Daoy (cell line): ENCODE measurements around the gene HMGA1. TPM values are rescaled to one million over a fixed set of nuclear protein-coding genes. Genes with fewer than 3 reads are reported as not detected.
"Not testable (repeated sequence)": the region's sequence is repeated elsewhere in the genome, so short reads cannot be mapped to it uniquely, and the experiment has no call there.

Experiments used
- DNase-seq: peaks from one replicate; pipeline ENCODE4 v3.0.0-alpha.2; 2015; ENCODE audit warnings: low read depth
- total RNA-seq: library from RNA; depleted of rRNA; stranded (reverse); fragments of >200 nt; shearing (Covaris generic); gene quantifications from 2 replicates; pipeline ENCODE4 v1.2.3, GENCODE V29; 2014

HMGA1 gene
- total RNA-seq, 1 experiment from 2014 or later, result 489 TPM

DNA sequence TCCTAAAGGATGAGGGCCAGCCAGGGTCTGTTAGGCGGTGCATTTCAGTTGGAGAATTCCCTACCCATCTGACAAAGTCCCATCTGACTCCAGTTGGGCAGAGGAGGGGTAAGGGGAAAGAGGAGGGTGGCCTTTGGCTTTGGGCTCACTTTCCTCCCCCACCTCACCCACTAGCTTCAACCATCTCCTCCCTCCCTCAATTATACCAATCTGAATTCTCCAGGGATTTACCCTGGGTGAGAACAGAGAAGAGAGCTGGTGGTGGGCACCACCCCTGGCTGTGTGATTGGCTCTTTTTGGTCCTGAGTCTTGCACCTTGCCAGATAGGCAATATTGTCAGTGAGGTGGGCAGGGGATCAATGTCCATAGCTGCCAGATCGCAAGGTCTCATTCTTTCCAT is 3.2 kb downstream of the HMGA1 start:
- DNase-seq, result no peak

DNA sequence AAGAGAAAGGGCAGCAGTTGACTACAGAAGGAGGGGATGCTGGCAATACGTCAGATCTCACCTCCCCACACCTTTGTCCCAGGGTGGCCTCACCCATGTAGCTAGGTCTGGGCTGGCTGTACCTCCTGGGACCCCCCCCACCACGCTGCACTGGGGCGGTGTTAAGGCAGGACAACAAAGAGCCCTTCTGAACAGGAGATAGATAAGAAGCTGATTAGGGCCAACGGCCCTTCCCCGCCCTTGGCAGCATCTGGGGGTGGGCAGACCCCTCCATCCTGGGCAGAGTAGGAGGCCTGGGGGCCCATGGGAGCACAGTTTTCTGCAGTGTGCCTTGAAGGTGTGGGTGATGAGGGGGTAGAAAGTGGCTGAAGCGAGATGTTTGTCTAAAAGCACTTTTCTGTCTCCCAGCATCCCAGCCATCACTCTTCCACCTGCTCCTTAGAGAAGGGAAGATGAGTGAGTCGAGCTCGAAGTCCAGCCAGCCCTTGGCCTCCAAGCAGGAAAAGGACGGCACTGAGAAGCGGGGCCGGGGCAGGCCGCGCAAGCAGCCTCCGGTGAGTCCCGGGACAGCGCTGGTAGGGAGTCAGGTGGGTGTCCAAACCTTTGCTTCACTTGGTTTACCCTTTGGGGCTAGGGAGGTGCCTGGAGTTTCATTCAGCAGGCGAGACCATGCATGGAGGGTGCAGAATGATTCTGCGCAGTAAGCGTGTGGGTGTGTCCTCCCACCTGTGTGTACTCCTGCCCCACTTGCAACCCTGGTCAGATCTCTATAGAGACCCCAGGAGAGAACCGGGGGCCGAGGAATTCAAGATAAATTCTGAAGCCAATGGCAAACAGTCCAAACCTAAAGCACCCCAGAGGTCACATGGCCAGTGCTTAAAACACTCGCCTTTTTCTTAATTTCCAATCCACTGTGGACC is 3.9 kb downstream of the HMGA1 start:
- no peak for DNase-seq

DNA sequence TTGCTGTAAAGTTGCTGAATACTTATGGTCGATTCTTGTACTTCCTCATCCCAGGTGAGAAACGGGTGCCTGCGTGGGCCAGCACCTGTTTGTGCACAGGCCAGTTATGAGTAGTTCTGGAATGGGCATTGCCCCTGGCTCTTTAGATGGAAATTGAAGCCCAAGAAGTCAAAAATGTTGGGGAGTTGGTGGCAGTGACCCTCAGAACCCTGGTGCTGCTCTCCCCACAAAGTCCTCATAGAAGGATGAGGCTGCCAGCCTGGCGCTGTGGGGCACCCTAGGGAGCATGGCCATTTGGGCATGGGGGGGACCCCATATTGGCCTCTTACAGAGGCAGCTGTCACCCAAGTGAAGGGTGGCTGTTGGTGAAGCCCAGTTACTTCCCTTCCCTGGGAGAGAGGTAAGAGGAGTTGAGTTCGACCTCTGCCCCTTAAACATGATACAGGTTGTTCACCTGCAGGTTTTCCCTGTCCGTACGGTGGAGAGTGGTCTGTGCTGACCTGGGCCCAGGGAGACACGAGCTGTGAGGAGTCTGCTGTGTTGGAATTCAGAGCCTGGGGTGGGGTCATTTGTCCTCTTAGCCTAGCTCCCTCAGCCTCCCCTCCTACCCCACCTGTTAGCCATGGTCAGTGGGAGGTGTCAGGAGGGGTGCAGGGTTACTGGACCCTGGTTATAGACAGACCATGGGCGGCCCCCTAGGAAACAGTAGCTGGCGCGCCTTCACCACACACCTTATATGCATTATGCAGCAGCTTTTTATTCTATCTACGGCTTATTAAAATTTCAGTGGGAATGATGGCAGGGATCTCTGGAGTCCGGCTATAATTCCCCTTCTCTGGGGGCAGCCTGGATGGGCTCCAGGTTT is 4.9 kb downstream of the HMGA1 start:
- no peak for DNase-seq

DNA sequence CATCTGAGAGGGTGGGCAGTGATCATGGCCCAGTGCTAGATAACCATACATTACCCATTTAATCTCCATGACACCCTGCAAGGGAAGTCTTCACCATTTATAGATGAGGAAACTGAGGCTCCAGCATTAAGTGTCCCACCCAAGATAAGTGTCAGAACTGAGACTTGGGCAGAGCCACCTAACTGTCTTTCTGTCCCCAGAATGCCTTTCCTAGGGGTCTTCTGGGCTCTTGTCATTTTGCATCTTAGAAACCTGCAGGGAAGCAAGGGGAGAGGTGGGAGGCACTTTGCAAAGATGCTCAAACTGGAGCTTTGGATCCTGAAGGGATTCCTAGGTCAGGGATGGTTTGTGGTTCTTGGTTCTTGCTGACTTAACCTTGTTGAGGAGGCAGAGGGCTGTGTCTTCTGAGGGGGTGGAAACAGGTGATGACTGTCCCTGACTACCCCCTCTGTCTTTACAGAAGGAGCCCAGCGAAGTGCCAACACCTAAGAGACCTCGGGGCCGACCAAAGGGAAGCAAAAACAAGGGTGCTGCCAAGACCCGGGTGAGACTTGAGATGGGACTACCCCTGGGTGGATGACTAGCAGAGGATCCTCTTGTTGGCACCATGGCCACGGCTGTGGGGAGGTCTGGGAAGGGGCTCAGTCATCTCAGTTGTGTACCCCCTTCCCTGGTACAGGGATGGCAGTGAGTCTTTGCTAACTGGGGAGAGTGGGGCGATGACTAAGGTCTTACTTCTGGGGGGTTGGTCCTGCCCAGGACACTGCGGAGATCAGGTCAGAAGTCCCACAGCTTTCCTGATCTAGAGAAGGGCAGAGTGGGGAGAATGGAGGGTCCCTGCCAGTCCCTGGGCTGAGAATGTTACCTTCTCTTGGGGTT is 5.8 kb downstream of the HMGA1 start:
- DNase-seq, result peak; percentile 63

DNA sequence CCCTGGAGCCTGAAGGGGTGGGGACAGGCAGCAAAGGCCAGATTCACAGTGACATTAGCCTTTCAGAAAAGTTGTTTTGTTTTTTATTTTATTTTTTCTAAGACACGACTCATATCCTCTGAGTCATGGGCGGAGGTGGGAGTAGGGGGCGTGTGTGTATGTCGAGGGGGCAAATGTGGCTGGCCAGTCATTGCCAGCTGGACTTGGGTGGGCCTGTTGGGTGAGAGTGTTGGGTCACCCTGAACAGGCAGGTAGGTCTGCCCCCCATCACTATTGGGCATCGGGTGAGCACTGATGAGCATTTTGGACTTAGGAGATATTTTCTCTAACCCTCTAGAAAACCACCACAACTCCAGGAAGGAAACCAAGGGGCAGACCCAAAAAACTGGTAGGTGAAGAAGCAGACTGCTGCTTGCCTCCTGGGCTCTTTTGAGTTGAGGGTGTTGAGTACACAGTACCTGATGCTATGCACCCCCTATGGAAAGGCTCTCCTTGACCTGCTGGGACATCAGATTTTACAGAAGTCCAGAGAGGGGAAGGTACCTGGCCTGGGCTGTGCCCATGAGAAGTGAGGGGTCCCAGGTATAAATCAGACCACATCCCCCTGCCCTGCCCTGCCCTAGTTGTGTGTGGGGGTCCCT is 6.6 kb downstream of the HMGA1 start:
- DNase-seq, result peak; percentile 88

DNA sequence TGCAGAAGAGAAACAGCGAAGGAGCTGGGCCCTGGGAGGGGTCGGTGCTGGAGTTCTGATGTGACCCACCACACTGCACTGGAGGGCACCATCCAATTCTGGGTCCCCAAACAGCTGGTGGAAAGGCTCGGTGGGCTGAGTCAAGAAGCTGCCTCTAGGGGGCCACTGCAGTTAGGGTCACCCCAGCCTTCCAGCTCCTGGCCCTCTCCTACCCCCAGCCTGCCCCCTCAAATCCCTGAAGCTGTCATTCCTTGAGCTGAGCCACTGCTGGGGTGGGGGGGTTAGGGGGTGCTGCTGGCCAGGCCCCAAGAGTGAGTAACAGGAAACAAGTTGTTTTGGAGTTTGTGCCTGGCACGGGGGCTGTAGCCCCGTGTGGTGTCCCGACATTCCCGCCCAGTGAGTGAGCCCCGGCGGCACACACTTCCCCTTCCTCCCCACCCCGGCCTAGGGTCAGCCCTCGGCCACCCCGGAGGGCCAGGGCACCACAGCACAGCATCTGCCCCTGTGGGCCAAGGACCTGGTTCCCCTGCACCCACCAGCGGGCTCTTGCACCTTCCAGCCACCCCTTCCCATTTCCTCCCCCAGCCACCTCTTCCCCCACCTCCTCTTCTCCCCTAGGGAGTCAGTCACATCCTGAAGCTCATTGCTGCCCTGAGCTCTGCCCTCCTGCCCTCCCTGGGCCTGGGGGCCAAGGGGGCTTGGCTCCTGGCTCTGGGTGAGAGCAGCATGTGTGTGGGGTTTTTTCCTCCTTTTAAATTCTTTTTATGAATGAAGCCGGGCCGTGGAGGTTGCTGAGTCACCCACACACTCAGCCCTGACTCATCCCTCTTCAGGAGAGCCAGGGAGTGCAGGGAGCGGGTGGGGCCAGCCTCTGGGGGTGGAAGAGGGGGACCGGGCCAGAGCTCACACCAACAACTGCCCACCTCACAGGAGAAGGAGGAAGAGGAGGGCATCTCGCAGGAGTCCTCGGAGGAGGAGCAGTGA is 7.5 kb downstream of the HMGA1 start:
- DNase-seq, result peak; percentile 98

DNA sequence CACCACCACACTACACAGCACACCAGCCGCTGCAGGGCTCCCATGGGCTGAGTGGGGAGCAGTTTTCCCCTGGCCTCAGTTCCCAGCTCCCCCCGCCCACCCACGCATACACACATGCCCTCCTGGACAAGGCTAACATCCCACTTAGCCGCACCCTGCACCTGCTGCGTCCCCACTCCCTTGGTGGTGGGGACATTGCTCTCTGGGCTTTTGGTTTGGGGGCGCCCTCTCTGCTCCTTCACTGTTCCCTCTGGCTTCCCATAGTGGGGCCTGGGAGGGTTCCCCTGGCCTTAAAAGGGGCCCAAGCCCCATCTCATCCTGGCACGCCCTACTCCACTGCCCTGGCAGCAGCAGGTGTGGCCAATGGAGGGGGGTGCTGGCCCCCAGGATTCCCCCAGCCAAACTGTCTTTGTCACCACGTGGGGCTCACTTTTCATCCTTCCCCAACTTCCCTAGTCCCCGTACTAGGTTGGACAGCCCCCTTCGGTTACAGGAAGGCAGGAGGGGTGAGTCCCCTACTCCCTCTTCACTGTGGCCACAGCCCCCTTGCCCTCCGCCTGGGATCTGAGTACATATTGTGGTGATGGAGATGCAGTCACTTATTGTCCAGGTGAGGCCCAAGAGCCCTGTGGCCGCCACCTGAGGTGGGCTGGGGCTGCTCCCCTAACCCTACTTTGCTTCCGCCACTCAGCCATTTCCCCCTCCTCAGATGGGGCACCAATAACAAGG is 8.5 kb downstream of the HMGA1 start:
- not testable (repeated sequence) for DNase-seq

DNA sequence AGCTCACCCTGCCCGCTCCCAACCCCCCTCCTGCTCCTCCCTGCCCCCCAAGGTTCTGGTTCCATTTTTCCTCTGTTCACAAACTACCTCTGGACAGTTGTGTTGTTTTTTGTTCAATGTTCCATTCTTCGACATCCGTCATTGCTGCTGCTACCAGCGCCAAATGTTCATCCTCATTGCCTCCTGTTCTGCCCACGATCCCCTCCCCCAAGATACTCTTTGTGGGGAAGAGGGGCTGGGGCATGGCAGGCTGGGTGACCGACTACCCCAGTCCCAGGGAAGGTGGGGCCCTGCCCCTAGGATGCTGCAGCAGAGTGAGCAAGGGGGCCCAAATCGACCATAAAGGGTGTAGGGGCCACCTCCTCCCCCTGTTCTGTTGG is 9.1 kb downstream of the HMGA1 start:
- not testable (repeated sequence) for DNase-seq

DNA sequence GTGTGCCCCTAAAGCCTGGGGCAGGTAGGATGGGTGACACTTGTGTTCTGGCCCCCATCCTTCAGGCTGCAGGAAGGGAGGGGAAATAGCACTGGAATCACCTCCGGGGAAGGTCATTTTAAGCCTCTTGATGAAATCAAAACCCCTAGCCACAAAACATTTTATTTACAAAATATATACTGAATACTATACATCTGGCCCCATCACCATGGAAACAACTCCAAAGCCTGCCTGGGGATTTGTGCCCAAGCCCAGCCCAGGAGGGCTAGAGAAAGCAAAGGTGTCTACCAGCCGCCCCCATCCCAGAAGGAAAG is 9.5 kb downstream of the HMGA1 start:
- DNase-seq, result no peak

DNA sequence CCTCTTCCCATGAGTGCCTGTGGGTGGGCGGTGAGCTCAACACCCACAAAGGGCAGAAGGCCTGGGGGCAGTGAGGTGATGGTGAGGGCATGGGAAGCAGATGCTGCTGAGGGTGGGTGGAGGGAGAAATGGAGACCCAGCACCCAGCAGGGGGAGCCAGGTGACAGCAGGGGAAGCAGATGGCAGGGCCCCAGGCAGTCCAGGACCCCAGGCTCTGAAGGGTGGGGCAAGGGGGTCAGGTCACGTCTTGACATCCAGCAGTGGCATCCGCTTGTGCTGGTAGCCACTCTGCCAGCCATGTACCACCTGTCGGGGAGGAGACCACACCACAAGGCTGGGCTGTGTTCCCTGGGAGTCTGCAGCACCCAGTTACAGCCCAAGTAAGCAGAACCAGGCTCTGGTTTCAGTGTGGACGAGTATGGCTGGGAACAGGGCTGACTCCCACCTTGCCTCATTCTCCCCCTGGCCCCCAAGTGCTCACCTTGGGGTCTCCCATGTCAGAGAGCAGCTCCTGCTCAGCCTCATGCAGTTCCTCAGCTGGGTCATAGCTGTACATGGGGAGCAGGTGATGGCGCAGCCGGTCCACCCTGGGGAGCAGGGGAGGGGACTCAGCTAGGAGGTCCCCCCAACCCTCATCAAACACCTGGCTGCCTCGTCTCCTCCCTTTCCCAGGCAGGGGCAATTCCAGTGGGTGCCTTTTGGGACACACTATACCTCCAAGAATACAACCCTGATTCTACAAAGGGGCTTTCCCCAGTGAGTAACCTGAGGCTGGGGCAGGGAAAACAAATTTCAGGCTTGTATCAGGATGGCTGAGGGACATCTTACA is 10.1 kb downstream of the HMGA1 start:
- peak; percentile 90 for DNase-seq

DNA sequence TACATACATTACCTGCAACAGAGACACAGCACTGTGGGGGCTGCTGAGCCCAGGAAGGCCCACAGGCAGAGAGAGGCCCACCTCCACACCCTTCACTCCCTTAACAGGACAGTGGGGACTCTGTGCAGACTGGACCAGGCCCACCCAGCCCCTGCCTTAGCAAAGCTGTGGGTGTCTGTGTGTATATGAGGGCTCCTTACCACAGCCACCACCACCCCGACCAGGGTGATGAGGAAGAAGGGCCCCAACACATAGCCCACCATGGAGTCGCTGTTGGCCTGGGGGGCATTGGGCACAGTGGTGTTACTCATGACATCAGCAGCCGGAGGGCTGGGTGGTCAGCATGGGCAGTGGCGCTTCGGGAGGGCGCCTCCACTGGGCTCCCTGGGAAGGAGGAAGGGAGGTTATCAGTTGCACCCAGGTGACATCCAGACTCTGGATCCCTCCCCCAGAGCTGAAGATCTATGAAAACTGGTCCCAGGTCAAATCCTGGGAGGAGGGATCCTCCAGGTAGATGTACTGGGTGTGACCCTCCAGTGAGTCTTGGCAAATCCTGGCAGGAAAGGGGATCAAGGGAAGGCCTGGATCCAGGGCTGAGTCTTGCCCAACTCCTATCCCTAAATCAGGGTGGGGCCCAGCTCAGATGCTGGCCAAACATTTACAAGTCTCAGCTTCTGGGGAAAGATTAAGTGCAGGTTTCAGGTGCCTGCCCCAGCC is 11.0 kb downstream of the HMGA1 start:
- DNase-seq, result no peak

DNA sequence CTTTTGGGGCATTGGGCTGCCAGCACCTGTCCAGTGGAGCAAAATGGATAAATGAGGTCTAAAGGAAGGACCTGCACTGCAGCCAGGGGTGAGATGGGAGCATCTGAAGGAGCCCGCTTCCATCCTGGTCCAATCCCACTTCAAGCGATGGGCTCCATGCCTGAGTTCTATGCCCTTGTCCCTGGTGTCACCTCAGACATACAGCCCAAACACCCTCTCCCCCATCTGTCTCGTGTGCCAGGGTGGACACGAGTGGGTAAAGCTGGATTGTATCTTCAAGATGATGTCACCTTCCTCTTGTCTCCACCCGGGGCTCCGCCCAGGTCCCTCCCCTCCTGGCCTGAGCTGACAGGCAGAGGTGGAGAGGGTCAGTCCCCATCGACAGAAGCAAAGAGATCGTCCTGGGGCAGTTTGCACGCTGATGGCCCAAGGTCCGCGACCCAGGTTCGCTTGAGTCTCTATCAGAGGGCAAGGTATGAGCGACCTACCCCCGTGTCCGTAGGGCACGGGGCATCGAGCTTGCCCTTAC is 11.6 kb downstream of the HMGA1 start:
- peak; percentile 54 for DNase-seq

DNA sequence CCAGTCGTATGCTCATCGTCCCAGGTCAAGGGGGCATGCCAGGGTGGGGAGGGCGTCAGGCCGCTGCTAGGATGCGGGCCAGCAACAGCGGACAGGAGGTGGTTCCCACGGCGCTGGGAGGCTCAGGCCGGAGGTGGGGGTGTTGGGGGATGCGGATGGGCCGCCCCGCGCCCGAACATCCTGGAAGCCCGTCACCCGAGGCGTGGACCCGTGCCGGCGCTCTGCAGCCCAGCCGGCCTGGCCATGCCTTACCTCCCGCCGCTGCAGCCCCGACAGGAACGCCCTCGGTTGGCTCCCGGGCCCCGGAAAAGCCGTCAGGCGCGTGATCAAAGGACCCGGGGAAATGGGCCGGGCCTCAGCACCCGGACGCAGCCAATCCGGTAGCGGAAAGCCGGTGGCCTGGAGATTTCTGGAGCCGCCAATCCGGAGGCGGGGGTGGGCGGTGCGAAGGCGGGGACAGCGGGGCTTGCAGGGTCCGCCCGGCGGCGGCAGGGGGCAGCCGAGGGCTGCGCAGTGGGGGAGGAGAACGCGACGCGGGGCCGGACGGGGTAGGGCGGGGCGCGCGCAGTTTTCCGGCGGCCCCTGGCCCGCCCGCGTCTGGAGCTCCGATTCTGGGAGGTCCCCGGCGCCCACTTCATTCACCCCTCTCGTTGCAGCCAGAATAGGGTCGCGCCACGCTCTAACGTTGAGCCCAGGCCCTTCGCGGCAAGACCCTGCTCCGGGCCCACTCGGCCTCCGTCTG is 12.2 kb downstream of the HMGA1 start, which contains the start of gene SMIM29:
Gene SMIM29, minus strand, starts transcription at position 280 of the 742 bp plus-strand sequence. CDS start 1,215 bp downstream, outside the sequence.
- peak; percentile 98 for DNase-seq

DNA sequence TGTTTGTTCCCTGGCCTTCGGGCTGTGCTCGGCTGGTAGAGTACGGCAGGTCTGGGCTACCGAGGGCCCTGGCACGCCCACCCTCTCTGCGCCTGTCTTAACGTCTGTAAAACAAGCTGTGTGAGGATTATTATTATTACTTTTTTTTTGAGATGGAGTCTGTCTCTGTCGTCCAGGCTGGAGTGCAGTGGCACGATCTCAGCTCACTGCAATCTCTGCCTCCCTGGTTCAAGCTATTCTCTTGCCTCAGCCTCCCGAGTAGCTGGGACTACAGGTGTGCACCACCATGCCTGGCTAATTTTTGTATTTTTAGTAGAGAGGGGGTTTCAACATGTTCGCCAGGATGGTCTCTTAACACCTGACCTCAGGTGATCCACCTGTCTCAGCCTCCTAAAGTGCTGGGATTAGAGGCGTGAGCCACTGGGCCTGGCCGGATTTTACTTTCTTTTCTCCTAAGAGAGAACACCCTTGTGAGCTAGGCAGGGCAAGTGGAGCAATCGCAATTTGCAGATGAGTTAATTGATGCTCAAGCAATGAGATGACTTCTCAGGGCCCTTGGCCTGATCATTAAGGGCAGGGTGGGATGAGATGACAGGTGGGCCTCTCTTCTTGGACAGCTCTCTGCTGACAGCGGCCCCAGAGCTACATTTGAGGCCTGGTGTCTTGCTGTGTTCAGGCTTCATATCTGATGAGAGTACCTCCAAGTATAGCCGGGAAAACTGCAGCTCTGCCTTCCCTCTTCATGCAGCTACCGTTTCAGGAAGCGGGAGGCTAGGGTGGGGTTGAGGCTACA is 13.0 kb downstream of the HMGA1 start:
- DNase-seq, result no peak

DNA sequence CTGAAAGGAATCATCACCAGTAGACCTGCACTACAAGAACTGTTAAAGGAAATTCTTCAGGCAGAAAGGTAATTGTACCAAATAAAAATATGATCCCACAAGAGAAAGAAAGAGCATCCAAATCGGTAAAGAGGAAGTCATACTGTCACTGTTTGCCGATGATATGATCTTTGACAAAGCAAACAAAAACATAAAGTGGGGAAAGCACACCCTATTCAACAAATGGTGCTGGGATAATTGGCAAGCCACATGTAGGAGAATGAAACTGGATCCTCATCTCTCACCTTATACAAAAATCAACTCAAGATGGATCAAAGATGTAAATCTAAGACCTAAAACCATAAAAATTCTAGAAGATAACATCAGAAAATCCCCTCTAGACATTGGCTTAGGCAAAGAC is 15.7 kb downstream of the HMGA1 start:
- not testable (repeated sequence) for DNase-seq

DNA sequence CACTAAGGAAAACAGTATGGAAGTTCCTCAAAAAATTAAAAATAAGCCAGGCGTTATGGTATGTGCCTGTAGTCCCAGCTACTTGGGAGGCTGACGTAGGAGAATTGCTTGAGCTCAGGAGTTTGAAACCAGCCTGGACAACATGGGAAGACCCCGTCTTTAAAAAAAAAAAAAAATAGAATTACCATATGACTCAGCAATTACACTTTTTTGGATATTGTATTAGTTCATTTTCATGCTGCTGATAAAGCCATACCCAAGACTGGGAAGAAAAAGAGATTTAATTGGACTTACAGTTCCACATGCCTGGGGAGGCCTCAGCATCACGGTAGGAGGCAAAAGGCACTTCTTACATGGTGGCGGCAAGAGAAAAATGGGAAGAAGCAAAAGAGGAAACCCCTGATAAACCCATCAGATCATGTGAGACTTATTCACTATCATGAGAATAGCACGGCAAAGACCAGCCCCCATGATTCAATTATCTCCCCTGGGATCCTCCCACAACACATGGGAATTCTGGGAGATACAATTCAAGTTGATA is 22.9 kb downstream of the HMGA1 start:
- DNase-seq, result no peak
